IMR-90 (cell line): ENCODE data around the gene C15orf40. TPM values are rescaled to one million over a fixed set of nuclear protein-coding genes. Genes with fewer than 3 reads are reported as not detected.
A peak's percentile ranks its signal among the peaks of the same experiment; 100 is the strongest.

Experiments used
- ATAC-seq: fragments of 200-7000 bp; cut with Tn5 transposase; 2 replicates; pipeline ENCODE4 v1.9.1; 2020; ENCODE audit warnings: low read depth, mild to moderate bottlenecking, moderate library complexity
- BruUV-seq: library from RNA; stranded (reverse); fragments of 400-500 nt; replicated peaks from 2 replicates; lab custom pipeline; 2021; lab: Mats Ljungman, UMichigan
- CTCF ChIA-PET: fragments of 300-600 bp; formaldehyde crosslinking; extraction: SDS; loops from one replicate; lab custom pipeline; 2021; ENCODE audit warnings: antibody characterized with exemption; lab: Yijun Ruan, JAX
- POLR2A ChIA-PET: fragments of 300-600 bp; sonication (Branson Sonifier 250); formaldehyde crosslinking; loops from one replicate; lab custom pipeline; 2022; ENCODE audit warnings: antibody characterized with exemption; ENCODE audit not compliant: unreplicated experiment; lab: Charles Lee
- DNase-seq: peaks from one replicate; pipeline ENCODE4 v3.0.0; 2013
- H2AFZ ChIP-seq: replicated peaks from 2 replicates; pipeline ENCODE3; 2013; ENCODE audit warnings: low read length, mild to moderate bottlenecking; ENCODE audit not compliant: poor library complexity
- H2AK5ac ChIP-seq: 2 replicates; pipeline ENCODE4 v1.6.1; 2013; ENCODE audit warnings: low read depth, low read length, inconsistent platforms
- H2AK9ac ChIP-seq: replicated peaks from 2 replicates; pipeline ENCODE3; 2013; ENCODE audit warnings: mild to moderate bottlenecking, low read depth, low read length, moderate library complexity; ENCODE audit not compliant: poor library complexity
- H2BK120ac ChIP-seq: 2 replicates; pipeline ENCODE4 v1.6.1; 2013; ENCODE audit warnings: low read depth, low read length, inconsistent platforms
- H2BK15ac ChIP-seq: 3 replicates; pipeline ENCODE4 v1.6.1; 2013; ENCODE audit warnings: low read depth, low read length, inconsistent platforms
- H2BK20ac ChIP-seq: 2 replicates; pipeline ENCODE4 v1.6.1; 2013; ENCODE audit warnings: low read depth, mild to moderate bottlenecking, inconsistent platforms, low read length, moderate library complexity
- H2BK5ac ChIP-seq: 2 replicates; pipeline ENCODE4 v1.6.1; 2013; ENCODE audit warnings: mild to moderate bottlenecking, low read depth, low read length, inconsistent platforms; ENCODE audit not compliant: poor library complexity, severe bottlenecking
- H3K14ac ChIP-seq: replicated peaks from 2 replicates; pipeline ENCODE4 v1.6.1; 2013; ENCODE audit warnings: low read depth, low read length, inconsistent platforms
- H3K18ac ChIP-seq: 2 replicates; pipeline ENCODE4 v1.6.1; 2013; ENCODE audit warnings: low read depth, low read length, control low read depth
- H3K23ac ChIP-seq: 2 replicates; pipeline ENCODE4 v1.6.1; 2013; ENCODE audit warnings: low read depth, low read length, inconsistent platforms
- H3K27ac ChIP-seq: 2 replicates; pipeline ENCODE4 v1.5.1; 2013; ENCODE audit warnings: mild to moderate bottlenecking, control low read depth, low read length; ENCODE audit not compliant: insufficient read depth
- H3K27me3 ChIP-seq: 2 replicates; pipeline ENCODE4 v1.6.1; 2013; ENCODE audit warnings: low read length; ENCODE audit not compliant: control insufficient read depth, insufficient read depth
- H3K36me3 ChIP-seq: 2 replicates; pipeline ENCODE4 v1.6.1; 2013; ENCODE audit warnings: low read length, mixed read lengths; ENCODE audit not compliant: control insufficient read depth, insufficient read depth
- H3K4ac ChIP-seq: 2 replicates; pipeline ENCODE4 v1.6.1; 2013; ENCODE audit warnings: low read depth, low read length, inconsistent platforms
- H3K4me1 ChIP-seq: 2 replicates; pipeline ENCODE4 v1.6.1; 2013; ENCODE audit warnings: low read length, mixed read lengths; ENCODE audit not compliant: control insufficient read depth, insufficient read depth
- H3K4me2 ChIP-seq: 2 replicates; pipeline ENCODE4 v1.6.1; 2013; ENCODE audit warnings: low read depth, mild to moderate bottlenecking, control low read depth, low read length, moderate library complexity
- H3K4me3 ChIP-seq: 2 replicates; pipeline ENCODE4 v1.5.1; 2013; ENCODE audit warnings: low read depth, mild to moderate bottlenecking, control low read depth, low read length, moderate library complexity; ENCODE audit not compliant: insufficient read depth
- H3K56ac ChIP-seq: 2 replicates; pipeline ENCODE4 v1.6.1; 2013; ENCODE audit warnings: low read length, inconsistent platforms; ENCODE audit not compliant: insufficient read depth; ENCODE audit errors: extremely low read depth
- H3K79me1 ChIP-seq, 2 experiments: 2 replicates each; pipeline ENCODE4 v1.6.1; 2013; ENCODE audit warnings: low read length in 2 of 2, inconsistent platforms in 1 of 2, low read depth in 1 of 2
- H3K9ac ChIP-seq: 2 replicates; pipeline ENCODE4 v1.6.1; 2013; ENCODE audit warnings: low read depth, low read length, control low read depth
- H3K9me1 ChIP-seq: 2 replicates; pipeline ENCODE4 v1.6.1; 2013; ENCODE audit warnings: low read length, inconsistent platforms; ENCODE audit not compliant: insufficient read depth
- H3K9me3 ChIP-seq: 2 replicates; pipeline ENCODE4 v1.6.1; 2013; ENCODE audit warnings: low read length; ENCODE audit not compliant: control insufficient read depth, insufficient read depth
- H4K20me1 ChIP-seq: 2 replicates; pipeline ENCODE4 v1.6.1; 2013; ENCODE audit warnings: low read length, inconsistent platforms; ENCODE audit not compliant: insufficient read depth
- H4K5ac ChIP-seq: 2 replicates; pipeline ENCODE4 v1.6.1; 2013; ENCODE audit warnings: mild to moderate bottlenecking, low read depth, low read length, control low read depth
- H4K8ac ChIP-seq, 2 experiments: 2 replicates each; pipeline ENCODE4 v1.6.1; 2013; ENCODE audit warnings: low read depth in 2 of 2, low read length in 2 of 2, control low read depth in 1 of 2, inconsistent platforms in 1 of 2
- H4K91ac ChIP-seq: 2 replicates; pipeline ENCODE4 v1.6.1; 2013; ENCODE audit warnings: low read depth, low read length, inconsistent platforms; ENCODE audit not compliant: insufficient read depth
- CEBPB ChIP-seq: IDR thresholded peaks from 2 replicates; pipeline ENCODE4 v1.6.1; 2012; ENCODE audit warnings: low read depth, low read length, improper control_type of control experiment
- MXI1 ChIP-seq: IDR thresholded peaks from 2 replicates; pipeline ENCODE4 v1.6.1; 2012; ENCODE audit warnings: low read depth, mild to moderate bottlenecking, low read length, moderate library complexity, borderline replicate concordance
- NFE2L2 ChIP-seq: fragments of 150-350 bp; IDR thresholded peaks from 2 replicates; pipeline ENCODE4 v1.6.1; 2016; ENCODE audit warnings: low read depth, mild to moderate bottlenecking, low read length
- RAD21 ChIP-seq: IDR thresholded peaks from 2 replicates; pipeline ENCODE4 v1.6.1; 2012; ENCODE audit warnings: low read length, improper control_type of control experiment
- RFX5 ChIP-seq: IDR thresholded peaks from 2 replicates; pipeline ENCODE4 v1.8.0; 2012; ENCODE audit warnings: low read depth, mild to moderate bottlenecking, low read length, moderate library complexity
- USF2 ChIP-seq: fragments of 150-350 bp; IDR thresholded peaks from 2 replicates; pipeline ENCODE4 v1.6.1; 2017; ENCODE audit warnings: mild to moderate bottlenecking, antibody characterized with exemption, low read length, low read depth
- WGBS, 2 experiments: methylation state at CpG; one replicate each; pipeline versions ENCODE4 v1.1.5 to v1.1.7; 2013; ENCODE audit warnings: missing lambda C conversion rate in 2 of 2; ENCODE audit not compliant: insufficient read length in 1 of 2; ENCODE audit errors: extremely low coverage in 2 of 2; 5-methylcytosine and 5-hydroxymethylcytosine counted together
- dilution Hi-C: fragments of 300-500 bp; cut with HindIII; formaldehyde crosslinking; loops from one replicate; pipeline ENCODE4 v1.14.3; 2018; ENCODE audit warnings: low sequenced_read_pairs; ENCODE audit not compliant: unreplicated experiment
- in situ Hi-C: fragments of 300-500 bp; cut with MboI; formaldehyde crosslinking; loops from 3 replicates; pipeline ENCODE4 v1.14.3; 2019; ENCODE audit warnings: low sequenced_read_pairs, inconsistent platforms, mixed read lengths
- intact Hi-C: fragments of 100-400 bp; cut with micrococcal nuclease; formaldehyde crosslinking; loops from 2 replicates; pipeline ENCODE4 v1.10.0; 2022
- polyA plus RNA-seq, 3 experiments: library from polyadenylated mRNA; depleted of rRNA; stranded (reverse); fragments of >200 nt; gene quantifications; 2 replicates each; pipeline ENCODE4 v1.2.3, GENCODE V29; 2012; ENCODE audit warnings: low replicate concordance in 1 of 3
- total RNA-seq: library from RNA; depleted of rRNA; stranded (reverse); fragments of >200 nt; gene quantifications from 2 replicates; pipeline ENCODE4 v1.2.3, GENCODE V29; 2012

The C15orf40 gene
- total and polyA plus RNA-seq, 2 of the 4 experiments (the other 2 are of a cell fraction), result 7.0 to 10.7 TPM

DNA sequence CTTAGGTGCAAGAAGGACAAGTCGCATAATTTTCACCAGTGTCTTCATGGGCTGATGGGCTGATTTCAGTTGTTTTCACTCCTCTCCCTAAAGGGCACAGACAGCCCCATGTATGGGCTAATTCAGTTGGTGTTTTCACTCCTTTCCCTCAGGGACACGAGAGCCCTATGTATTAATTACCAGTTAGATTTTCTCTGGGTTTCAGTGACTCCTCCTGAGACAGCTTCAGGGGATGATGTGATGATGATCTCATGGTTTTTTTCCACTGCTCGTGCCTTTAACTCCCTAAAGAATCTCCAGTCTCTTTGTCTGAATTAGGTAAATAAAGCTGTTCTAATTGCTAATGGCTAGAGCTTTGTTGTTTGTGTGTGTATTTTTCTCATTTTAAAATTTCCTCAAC is 15.5 kb downstream of the C15orf40 start:
- no TSS peak for BruUV-seq
- Histone ChIP-seq H3K9me3 (no peaks in the 10 kb centered on the region), H2AK5ac (no peak overlapping the region), H2BK20ac (no peak overlapping the region), H3K4ac (no peak overlapping the region), H3K4me2 (no peak overlapping the region), H4K20me1 (no peaks in the 10 kb centered on the region), H3K9me1 (no peaks in the 10 kb centered on the region), H2AFZ (no peak overlapping the region), H3K14ac (no peak overlapping the region), H4K8ac (no peak overlapping the region), H2AK9ac (peak overlapping the region; percentile 9), H3K27me3 (no peaks in the 10 kb centered on the region), H3K36me3 (no peaks in the 10 kb centered on the region), H4K91ac (no peak overlapping the region), H3K9ac (no peak overlapping the region), H3K27ac (no peak overlapping the region), H2BK120ac (no peak overlapping the region), H3K56ac (no peak overlapping the region), H2BK5ac (no peak overlapping the region), H3K79me1 (no peaks in the 10 kb centered on the region), H2BK15ac (no peak overlapping the region), H3K4me1 (peaks cover 2% of the 10 kb centered on the region; the same call in 1 of the 2 replicates), H4K5ac (no peak overlapping the region), H3K18ac (no peak overlapping the region), H3K23ac (no peak overlapping the region), H3K4me3 (no peak overlapping the region)
- in situ Hi-C loops, result no loop called here
- CTCF ChIA-PET, result interaction anchor here (1.4 kb wide), 1 partner anchor 146 kb away, joined by 3 read pairs; no protein-coding TSS in a partner anchor
- TF ChIP-seq CEBPB (no peak), NFE2L2 (no peak), MXI1 (no peak), RAD21 (no peak), RFX5 (no peak), USF2 (no peak)
- intact Hi-C loops, result no loop called here
- POLR2A ChIA-PET, result interaction anchor here (0.6 kb wide), 1 partner anchor 455 kb away, joined by 3 read pairs; the partner anchor contains the start of gene RPS17
- dilution Hi-C loops, result no loop called here
- ATAC-seq (no peak), DNase-seq (peak; percentile 41)
- no CpG with 5 or more reads among the region's 3 CpGs for WGBS, 2 experiments
